ENCODE data around the gene GTSF1L. TPM values are rescaled to one million over a fixed set of nuclear protein-coding genes. Genes with fewer than 3 reads are reported as not detected.
A peak's percentile ranks its signal among the peaks of the same experiment; 100 is the strongest.

The GTSF1L gene
- total and polyA plus RNA-seq, 2 experiments from 2014 or later, result not detected

DNA sequence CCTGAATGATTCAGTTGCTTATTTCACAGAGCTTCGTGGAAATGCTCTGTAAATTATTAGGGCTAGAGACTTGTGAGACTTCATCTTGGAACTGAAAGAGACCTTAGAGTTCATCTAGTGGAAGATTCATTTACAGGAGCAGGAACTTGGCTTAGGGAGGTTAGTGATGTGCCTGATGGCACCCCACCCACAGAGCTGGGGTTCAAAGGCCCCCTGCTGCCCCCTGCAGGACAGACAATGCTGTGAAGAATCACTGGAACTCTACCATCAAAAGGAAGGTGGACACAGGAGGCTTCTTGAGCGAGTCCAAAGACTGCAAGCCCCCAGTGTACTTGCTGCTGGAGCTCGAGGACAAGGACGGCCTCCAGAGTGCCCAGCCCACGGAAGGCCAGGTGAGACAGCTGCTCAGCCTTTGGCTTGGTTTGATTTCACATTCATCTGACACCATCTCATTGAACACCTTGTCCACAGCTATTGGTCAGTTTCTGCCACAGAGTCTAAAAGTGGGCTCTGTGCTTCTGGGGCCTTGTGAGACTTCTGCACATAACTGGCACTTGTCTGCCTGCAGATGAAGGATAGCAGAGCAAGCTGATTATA, 34.8 kb downstream of the GTSF1L start:
- no peaks in the 10 kb centered on the region for H3K9me3 ChIP-seq (ENCODE audit: low read depth)
- no peaks in the 10 kb centered on the region for H3K36me3 ChIP-seq
- no peaks in the 10 kb centered on the region for H3K4me1 ChIP-seq (ENCODE audit: low read depth)
- TF ChIP-seq, protein P1, sequence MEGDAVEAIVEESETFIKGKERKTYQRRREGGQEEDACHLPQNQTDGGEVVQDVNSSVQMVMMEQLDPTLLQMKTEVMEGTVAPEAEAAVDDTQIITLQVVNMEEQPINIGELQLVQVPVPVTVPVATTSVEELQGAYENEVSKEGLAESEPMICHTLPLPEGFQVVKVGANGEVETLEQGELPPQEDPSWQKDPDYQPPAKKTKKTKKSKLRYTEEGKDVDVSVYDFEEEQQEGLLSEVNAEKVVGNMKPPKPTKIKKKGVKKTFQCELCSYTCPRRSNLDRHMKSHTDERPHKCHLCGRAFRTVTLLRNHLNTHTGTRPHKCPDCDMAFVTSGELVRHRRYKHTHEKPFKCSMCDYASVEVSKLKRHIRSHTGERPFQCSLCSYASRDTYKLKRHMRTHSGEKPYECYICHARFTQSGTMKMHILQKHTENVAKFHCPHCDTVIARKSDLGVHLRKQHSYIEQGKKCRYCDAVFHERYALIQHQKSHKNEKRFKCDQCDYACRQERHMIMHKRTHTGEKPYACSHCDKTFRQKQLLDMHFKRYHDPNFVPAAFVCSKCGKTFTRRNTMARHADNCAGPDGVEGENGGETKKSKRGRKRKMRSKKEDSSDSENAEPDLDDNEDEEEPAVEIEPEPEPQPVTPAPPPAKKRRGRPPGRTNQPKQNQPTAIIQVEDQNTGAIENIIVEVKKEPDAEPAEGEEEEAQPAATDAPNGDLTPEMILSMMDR (IDR thresholded peaks at IDR 0.05; ENCODE audit: low read depth, low read length), result peak; percentile 75
- DNase-seq (ENCODE audit: low read depth in 1 of 2, low spot score in 1 of 2), result peak; percentile 58 to 64
- no peak overlapping the region for H3K27ac ChIP-seq
- H3K4me3 ChIP-seq, result no peak overlapping the region
- H3K27me3 ChIP-seq, result no peaks in the 10 kb centered on the region

DNA sequence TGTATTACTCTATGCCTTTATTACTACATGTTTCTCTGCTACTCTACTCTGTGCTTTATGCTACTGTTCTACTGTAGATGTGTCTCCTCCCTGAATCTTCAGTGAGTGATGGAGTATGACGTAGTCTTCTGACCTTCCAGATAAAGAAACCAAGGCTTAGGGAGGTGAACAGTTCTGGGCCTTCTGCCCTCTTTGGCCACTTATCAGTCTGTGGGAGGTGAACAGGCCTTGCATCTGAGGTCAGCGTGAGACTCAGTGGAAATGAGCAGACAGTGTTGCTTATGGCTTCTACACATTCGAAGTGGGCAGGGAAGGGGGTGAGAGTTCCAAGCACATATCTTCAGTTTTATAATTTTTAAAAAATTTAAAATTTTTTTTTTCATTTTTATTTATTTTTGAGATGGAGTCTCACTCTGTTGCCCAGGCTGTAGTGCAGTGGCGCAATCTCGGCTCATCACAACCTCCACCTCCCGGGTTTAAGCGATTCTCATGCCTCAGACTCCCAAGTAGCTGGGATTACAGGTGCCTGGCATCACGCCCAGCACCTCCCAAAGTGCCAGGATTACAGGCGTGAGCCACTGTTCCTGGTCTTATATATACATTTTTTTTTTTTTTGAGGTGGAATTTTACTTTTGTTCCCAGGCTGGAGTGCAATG, 35.7 kb downstream of the GTSF1L start:
- no peaks in the 10 kb centered on the region for H3K9me3 ChIP-seq (ENCODE audit: low read depth)
- TF ChIP-seq, protein P1 (IDR thresholded peaks at IDR 0.05; ENCODE audit: low read depth, low read length), result no peak
- no peaks in the 10 kb centered on the region for H3K4me1 ChIP-seq (ENCODE audit: low read depth)
- H3K27ac ChIP-seq, result no peak overlapping the region
- H3K36me3 ChIP-seq, result no peaks in the 10 kb centered on the region
- H3K27me3 ChIP-seq, result no peaks in the 10 kb centered on the region
- H3K4me3 ChIP-seq, result no peak overlapping the region
- peak in 1 of 2 donors; percentile 17 for DNase-seq (ENCODE audit: low read depth in 1 of 2, low spot score in 1 of 2)

DNA sequence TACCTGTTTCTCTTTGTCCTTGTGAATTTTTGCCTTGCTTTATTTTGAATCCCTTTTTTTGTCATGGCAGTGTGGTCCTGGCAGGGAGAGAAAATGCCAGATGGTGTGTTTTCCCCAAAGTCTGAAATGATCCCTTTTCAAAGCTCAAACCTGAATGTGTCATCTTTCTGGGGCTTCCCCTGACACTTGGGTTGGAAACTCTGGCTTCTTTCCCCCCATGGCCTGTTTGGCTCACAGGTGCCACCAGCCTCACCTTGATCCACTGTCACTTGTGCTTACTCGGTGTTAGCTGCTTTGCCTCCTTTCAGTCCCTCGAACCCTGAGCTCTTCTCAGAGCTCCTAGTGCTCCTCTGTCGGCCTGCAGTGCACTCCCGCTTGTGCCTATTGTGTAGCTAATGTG, 37.6 kb downstream of the GTSF1L start:
- Histone ChIP-seq H3K27ac (no peak overlapping the region), H3K36me3 (no peaks in the 10 kb centered on the region), H3K27me3 (no peaks in the 10 kb centered on the region), H3K4me3 (no peak overlapping the region), H3K4me1 (ENCODE audit: low read depth) (no peaks in the 10 kb centered on the region), H3K9me3 (ENCODE audit: low read depth) (no peaks in the 10 kb centered on the region)
- no peak for DNase-seq (ENCODE audit: low read depth in 1 of 2, low spot score in 1 of 2)
- TF ChIP-seq, protein P1 (IDR thresholded peaks at IDR 0.05; ENCODE audit: low read depth, low read length), result no peak

DNA sequence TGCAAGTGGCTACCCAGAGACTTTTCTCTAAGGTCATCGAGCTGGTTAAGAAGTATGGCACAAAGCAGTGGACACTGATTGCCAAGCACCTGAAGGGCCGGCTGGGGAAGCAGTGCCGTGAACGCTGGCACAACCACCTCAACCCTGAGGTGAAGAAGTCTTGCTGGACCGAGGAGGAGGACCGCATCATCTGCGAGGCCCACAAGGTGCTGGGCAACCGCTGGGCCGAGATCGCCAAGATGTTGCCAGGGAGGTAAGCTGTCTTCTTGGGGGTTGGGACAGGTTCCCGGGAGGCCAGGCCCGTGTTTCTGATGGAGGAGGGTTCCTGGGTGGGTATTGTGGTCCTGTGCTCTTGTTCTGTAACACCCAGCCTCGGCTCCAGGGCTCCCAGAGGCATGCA, 40.0 kb downstream of the GTSF1L start:
- H3K4me1 ChIP-seq (ENCODE audit: low read depth), result no peaks in the 10 kb centered on the region
- TF ChIP-seq, protein P1 (IDR thresholded peaks at IDR 0.05; ENCODE audit: low read depth, low read length), result no peak
- no peak overlapping the region for H3K27ac ChIP-seq
- no peaks in the 10 kb centered on the region for H3K27me3 ChIP-seq
- H3K4me3 ChIP-seq, result no peak overlapping the region
- no peaks in the 10 kb centered on the region for H3K36me3 ChIP-seq
- no peaks in the 10 kb centered on the region for H3K9me3 ChIP-seq (ENCODE audit: low read depth)
- no peak for DNase-seq (ENCODE audit: low read depth in 1 of 2, low spot score in 1 of 2)

DNA sequence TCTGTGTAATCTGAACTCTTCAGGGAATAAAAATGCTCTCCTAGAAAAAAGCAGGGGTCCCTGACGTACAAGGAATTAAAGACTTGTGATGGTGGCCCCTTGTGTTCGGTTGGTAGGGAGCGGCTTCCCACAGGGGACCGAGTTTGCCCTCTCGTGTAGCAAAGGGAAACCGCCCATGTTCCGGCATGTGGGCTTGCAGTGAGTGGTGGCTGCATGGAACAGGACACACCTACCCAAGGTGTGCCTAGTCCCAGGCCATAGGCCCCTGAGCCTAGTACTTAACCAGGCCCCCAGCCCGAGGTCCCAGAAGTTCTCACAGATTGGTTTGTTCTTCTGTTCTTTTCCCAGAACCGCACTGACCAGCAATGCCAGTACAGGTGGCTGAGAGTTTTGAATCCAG, 44.4 kb downstream of the GTSF1L start:
- H3K27ac ChIP-seq, result no peak overlapping the region
- H3K4me3 ChIP-seq, result no peak overlapping the region
- TF ChIP-seq, protein P1 (IDR thresholded peaks at IDR 0.05; ENCODE audit: low read depth, low read length), result no peak
- H3K27me3 ChIP-seq, result no peaks in the 10 kb centered on the region
- H3K9me3 ChIP-seq (ENCODE audit: low read depth), result no peaks in the 10 kb centered on the region
- H3K36me3 ChIP-seq, result no peaks in the 10 kb centered on the region
- H3K4me1 ChIP-seq (ENCODE audit: low read depth), result no peaks in the 10 kb centered on the region
- no peak for DNase-seq (ENCODE audit: low read depth in 1 of 2, low spot score in 1 of 2)
